GM04504 (cell line): ENCODE results near the gene RPS6KC1.
"Not testable (repeated sequence)": the region's sequence is repeated elsewhere in the genome, so short reads cannot be mapped to it uniquely, and the experiment has no call there.

Source experiments
- DNase-seq: peaks from one replicate; pipeline ENCODE4 v3.0.0-alpha.2; 2012; ENCODE audit warnings: low read depth

Gene RPS6KC1

GRCh38 chr1:213110349-213111300 lies 59.6 kb downstream of the RPS6KC1 start:
- no peak for DNase-seq

DNA sequence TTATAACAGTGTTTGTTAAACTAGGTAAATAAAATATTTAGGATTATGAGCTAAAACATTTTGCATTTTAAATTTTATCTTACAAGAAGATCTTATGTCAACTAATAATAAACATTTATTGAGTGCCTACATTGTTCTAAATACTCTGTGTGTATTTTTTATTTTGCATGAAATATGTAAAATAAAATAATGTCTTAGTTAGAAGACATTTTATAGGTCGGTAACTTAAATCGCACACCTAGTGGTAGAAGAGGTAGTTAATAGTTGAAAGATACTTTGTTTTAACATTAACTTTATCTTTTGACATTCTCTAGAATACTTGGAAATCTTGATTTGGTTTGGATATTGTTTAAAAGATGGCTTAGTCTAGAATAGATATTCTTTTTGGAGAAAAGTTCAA lies 60.5 kb downstream of the RPS6KC1 start:
- no peak for DNase-seq

DNA sequence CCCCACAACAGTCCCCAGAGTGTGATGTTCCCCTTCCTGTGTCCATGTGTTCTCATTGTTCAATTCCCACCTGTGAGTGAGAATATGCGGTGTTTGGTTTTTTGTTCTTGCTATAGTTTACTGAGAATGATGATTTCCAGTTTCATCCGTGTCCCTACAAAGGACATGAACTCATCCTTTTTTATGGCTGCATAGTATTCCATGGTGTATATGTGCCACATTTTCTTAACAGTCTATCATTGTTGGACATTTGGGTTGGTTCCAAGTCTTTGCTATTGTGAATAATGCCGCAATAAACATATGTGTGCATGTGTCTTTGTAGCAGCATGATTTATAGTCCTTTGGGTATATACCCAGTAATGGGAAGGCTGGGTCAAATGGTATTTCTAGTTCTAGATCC lies 61.7 kb downstream of the RPS6KC1 start:
- not testable (repeated sequence) for DNase-seq

- DNase-seq = not testable (repeated sequence)
These were observed 66.7 kb downstream of the RPS6KC1 start for GRCh38 chr1:213117699-213118180.

GRCh38 chr1:213119794-213120193 lies 68.8 kb downstream of the RPS6KC1 start:
- no peak for DNase-seq

- DNase-seq = no peak
These were observed 69.3 kb downstream of the RPS6KC1 start for GRCh38 chr1:213120386-213120785.

- DNase-seq = no peak
These were observed 69.9 kb downstream of the RPS6KC1 start for GRCh38 chr1:213120961-213121360.

GRCh38 chr1:213122514-213122929 lies 71.5 kb downstream of the RPS6KC1 start:
- DNase-seq = no peak

DNA sequence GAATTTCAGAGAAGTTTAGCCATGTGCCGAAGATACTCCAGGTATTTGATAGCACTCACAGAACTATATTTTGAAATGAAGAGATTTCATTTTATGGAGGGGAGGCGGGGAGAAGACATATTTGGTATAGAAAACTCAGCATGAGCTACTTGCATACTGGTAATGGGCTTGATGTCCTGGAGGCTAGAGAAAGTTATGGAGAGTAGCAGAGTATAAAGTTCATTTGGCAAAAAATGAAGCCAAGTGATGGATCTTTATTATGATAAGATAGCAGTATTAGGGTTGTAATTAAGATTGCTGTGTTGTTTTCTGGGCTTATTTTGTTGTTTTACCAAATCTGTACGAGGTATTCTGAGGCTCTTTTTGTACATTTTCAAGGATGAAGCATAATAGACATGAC lies 72.0 kb downstream of the RPS6KC1 start:
- DNase-seq = no peak

DNA sequence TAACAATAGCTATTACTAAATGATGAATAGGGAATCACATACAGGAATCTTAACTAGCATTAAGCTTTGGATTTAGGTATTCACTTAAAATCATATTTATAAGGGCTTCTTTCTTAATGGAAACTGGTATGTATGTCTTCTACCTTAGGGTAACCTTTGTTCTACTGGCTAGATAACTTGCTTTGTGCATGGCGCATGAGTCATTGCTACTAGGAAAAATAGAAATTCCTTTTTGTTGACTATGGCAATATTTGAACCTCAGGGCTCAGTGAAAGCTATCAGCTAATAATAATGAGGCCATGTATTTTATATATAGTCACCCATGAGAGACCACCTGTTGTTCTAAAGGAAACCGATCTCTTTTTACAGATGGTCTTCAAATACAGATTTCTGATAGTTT lies 72.5 kb downstream of the RPS6KC1 start:
- DNase-seq = no peak

DNA sequence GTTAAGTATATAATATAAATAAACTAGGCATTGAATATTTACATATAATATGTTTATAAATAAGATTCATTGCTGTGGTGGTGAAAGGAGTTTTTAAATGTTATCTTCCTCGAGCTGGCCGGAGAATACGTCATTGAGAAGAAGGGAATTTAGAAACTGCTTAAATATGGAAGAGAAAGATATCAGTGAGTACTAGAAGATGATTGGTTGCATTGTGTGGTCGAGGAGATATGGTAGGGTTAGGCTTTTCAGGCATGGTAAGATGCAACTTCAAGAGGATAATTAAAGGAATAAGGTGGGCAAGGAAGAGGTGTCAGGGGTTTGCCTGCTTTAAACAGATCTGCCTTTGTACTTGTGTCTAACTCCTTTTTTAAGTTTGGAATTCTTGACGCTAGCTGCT lies 73.5 kb downstream of the RPS6KC1 start:
- no peak for DNase-seq

DNA sequence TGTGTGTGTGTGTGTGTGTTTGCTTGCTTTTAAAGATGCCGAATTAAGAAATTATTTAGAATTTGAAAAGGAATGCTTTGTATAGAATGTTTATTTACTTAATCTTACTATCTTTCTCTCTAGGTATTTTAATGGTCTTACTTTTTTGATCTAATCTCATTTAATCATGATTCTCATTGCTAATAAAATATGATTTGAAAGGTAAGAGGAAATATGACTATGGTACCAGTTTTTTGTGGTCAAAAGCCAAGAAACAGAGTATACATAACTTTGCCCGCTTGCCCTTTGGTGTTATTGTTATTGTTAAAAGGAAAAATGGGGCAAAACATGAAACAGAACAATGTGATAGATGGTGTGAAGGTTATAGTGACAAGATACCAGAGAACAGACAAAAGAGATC lies 74.6 kb downstream of the RPS6KC1 start:
- no peak for DNase-seq

DNA sequence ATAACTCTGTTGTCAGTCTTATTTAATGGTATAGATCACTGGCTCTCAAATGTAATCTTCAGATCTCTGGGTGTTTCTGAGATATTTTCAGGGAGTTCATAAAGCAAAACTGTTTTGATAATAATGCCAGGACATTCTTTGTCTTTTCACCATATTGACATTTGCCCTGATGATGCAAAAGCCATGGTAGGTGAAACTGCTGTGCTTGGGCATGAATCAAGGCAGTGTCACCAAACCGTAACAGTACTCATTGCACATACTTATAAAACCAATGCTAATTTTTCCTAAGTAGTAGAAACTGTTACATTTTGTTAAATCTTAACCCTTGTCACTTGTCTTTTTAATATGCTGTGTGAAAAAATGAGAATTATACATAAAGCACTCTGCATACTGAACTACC lies 76.0 kb downstream of the RPS6KC1 start:
- DNase-seq = no peak

- DNase-seq = no peak
These were observed 81.0 kb downstream of the RPS6KC1 start for GRCh38 chr1:213131851-213132655.

DNA sequence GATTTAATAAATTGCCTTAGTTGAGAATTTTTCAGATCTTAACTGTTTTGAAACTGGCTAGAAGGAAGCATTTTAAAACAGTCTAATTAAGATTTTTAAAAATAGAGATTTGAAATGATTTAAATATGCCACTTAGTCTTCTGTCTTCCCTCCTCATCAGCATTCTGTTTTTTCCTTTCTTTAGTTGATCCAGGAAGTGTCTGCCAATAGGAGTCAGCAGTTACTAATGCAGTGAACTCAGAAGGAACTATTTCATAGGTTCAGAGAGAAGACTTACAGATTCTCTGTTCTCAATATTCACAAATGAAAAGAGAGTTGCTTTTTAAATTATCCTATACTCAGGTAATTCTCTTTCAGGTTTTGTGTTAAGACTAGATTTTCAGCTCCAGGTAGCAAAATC lies 84.5 kb downstream of the RPS6KC1 start:
- DNase-seq = no peak

GRCh38 chr1:213136190-213136917 lies 85.3 kb downstream of the RPS6KC1 start:
- DNase-seq = no peak

GRCh38 chr1:213138391-213138790 lies 87.3 kb downstream of the RPS6KC1 start:
- DNase-seq = no peak

DNA sequence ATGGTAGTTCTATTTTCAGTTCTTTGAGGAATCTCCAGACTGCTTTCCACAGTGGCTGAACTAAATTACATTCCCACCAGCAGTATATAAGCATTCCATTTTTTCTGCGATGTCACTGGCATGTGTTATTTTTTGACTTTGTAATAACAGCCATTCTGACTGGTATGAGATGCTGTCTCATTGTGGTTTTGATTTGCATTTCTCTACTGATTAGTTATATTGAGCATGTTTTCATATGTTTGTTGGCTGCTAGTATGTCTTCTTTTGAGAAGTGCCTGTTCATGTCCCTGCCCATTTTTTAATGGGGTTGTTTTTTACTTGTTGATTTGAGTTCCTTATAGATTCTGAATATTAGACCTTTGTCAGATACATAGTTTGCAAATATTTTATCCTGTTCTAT lies 87.9 kb downstream of the RPS6KC1 start:
- DNase-seq = no peak

DNA sequence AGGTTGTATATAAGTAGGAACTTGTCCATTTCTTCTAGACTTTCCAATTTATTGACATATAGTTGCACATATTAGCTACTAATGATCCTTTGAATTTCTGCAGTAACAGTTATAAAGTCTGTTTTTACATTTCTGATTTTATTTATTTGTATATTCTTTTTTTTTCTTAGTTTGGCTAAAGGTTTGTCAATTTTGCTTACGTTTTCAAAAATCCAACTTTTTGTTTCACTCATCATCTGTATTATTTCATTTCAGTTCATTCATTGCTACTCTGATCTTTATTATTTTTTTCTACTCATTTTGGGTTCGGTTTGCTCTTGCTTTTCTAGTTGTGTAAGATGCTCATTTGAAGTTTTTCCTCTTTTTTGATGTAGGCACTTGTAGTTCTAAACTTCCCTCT lies 97.9 kb downstream of the RPS6KC1 start:
- no peak for DNase-seq

DNA sequence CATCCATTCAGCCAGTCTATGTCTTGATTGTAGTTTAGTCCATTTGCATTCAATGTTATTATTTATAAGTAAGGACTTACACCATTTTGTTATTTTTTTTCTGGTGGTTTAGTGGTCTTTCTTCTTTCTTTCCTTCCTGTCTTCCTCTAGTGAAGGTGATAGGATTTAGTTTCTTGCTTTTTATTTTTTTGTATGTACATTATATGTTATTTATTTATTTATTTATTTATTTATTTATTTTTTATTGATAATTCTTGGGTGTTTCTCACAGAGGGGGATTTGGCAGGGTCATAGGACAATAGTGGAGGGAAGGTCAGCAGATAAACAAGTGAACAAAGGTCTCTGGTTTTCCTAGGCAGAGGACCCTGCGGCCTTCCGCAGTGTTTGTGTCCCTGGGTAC lies 99.0 kb downstream of the RPS6KC1 start:
- DNase-seq = not testable (repeated sequence)

DNA sequence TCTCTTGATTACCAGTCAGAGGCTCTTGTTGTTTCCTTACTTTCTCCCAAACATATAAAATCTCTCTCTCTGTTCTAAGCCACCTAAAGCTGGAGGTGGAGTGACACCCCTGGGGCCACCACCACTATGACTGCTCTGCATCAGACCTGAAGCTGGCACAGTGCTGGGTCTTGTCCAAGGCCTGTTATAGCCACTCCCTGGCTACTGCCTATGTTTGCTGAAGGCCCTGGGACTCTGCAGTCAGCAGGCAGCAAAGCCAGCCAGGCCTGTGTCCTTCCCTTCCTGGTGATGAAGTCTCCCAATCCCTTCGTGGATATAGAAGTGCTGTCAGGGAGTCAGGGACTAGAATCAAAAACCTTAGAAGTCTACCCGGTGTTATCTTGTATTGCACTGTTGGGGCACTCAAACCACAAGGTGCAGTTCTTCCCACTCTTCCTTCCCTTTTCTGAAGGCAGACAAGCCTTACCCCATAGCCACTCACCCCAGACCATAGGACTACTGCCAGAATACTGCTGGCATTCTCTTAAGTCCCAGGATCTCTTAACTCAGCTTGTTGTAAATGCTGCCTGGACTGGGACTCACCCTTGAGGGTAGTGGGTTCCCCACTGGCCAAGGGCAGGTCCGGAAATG lies 103.1 kb downstream of the RPS6KC1 start:
- no peak for DNase-seq

- no peak for DNase-seq
These were observed 108.3 kb downstream of the RPS6KC1 start for GRCh38 chr1:213159376-213159775.
